Left cardiac atrium (tissue), 4 donors: ENCODE results near the gene ST6GALNAC1. TPM values are rescaled to one million over a fixed set of nuclear protein-coding genes. Genes with fewer than 3 reads are reported as not detected.

Source experiments
- ATAC-seq, 2 donors: fragments of 200-7000 bp; cut with Tn5 transposase; one replicate each; pipeline ENCODE4 v1.9.1; 2020; ENCODE audit warnings: mild to moderate bottlenecking in 2 of 2, moderate library complexity in 2 of 2
- DNase-seq: peaks from one replicate; pipeline ENCODE4 v3.0.0-alpha.2; 2020
- intact Hi-C, 2 donors: fragments of 100-400 bp; cut with DNase I; formaldehyde crosslinking; loops; one replicate each; pipeline versions ENCODE4 v1.14.1 to v1.15.1; 2022 to 2023
- long read RNA-seq: library from polyadenylated mRNA; unstranded; transcript quantifications from one replicate; pipeline ENCODE4 v2.0.0, GENCODE V29; 2021
- total RNA-seq, 2 donors: library from RNA; stranded (reverse); fragmentation: NEBNext Ultra II Directional; extraction: Animal tissue kit (Norgen Biotek cat#: 25700); gene quantifications; one replicate each; pipeline ENCODE4 v1.2.1, GENCODE V29; 2021
- donor health status: DM: no; HTN: yes; CAD: no.
- donor health status: DM: no; HTN: yes; CAD: no; lungs with severe emphysema.
- donor health status: DM: yes; HTN: yes; CAD: no.
- donor health status: Dilated cardiomyopathy.

Gene ST6GALNAC1, protein sequence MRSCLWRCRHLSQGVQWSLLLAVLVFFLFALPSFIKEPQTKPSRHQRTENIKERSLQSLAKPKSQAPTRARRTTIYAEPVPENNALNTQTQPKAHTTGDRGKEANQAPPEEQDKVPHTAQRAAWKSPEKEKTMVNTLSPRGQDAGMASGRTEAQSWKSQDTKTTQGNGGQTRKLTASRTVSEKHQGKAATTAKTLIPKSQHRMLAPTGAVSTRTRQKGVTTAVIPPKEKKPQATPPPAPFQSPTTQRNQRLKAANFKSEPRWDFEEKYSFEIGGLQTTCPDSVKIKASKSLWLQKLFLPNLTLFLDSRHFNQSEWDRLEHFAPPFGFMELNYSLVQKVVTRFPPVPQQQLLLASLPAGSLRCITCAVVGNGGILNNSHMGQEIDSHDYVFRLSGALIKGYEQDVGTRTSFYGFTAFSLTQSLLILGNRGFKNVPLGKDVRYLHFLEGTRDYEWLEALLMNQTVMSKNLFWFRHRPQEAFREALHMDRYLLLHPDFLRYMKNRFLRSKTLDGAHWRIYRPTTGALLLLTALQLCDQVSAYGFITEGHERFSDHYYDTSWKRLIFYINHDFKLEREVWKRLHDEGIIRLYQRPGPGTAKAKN
- 1 to 10 TPM; 2.4 TPM for total RNA-seq
- long read RNA-seq, partial matches to known transcripts: 0 of 2 reads
- long read RNA-seq, other reads (novel, unspliced or antisense): 0 of 2 reads

DNA sequence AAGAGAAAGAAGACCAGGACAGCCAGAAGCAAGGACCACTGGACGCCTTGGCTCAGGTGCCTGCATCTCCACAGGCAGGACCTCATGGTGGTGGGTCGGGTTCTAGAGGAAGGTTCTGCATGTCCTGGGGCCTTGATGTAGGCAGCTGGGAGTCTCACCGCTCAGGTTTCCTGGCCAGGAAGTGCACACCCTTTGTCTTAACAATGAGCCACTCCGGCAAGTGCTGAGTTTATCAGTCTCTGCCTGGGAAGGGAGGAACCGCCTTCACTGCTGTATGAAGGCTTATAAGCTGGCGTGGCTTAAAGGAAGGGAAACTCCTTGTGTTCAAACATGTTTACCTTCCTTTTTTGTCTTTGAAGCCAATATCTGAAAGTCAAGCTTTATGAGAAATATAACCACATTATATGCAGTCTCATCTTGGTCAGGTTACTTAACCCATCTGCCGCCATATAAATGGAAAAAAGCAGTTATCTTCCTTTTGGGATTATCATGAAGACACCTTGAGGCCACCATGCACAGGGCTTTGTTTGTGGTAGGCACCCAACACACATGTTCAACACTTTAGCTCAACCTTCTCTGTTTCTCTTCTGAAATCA, at the start of gene ST6GALNAC1:
Gene ST6GALNAC1 (minus strand): TSS at position 205 of the 596 bp plus-strand sequence. CDS start 119 bp downstream, at position 86.
- intact Hi-C loops: no loop called here
- DNase-seq (peak; percentile 56), ATAC-seq (peak in 1 of 2 donors; percentile 83)

DNA sequence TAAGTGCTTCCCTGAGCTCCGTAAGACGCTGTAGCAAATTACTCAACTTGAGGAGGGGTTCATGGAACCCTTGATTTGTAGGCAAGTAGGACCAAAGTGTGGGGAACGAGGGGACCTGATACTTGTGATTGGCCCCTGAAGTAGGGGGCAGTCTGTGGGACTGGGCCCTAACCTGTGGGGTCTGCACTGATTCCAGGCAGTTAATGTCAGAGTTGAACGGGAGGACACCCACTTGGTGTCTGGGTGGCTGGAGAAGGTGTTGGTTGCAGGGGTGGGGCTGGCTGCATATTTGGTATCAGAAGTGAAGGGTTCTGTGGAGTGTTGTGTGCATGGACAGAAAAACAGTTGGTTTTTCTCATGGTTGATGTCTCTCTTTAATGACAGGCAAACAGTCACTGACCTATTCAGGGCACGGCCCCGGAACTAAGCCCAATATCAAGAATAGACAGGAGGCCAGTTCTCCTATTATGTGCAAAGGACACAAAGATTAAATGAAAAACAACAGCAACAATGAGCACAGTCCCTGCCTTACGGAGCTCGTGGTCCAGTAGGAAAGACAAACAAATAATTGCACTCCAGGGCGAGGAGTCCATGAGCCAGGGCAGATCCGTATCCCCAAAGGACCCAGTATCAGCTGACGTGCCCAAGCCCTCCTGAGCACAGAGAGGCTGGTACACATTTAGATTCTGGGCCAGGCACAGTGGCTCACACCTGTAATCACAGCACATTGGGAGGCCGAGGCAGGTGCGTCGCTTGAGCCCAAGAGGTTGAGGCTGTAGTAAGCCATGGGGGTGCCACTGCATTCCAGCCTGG, 48.0 kb upstream of the ST6GALNAC1 start:
- intact Hi-C loops: no loop called here
- no peak for DNase-seq
- ATAC-seq: no peak

DNA sequence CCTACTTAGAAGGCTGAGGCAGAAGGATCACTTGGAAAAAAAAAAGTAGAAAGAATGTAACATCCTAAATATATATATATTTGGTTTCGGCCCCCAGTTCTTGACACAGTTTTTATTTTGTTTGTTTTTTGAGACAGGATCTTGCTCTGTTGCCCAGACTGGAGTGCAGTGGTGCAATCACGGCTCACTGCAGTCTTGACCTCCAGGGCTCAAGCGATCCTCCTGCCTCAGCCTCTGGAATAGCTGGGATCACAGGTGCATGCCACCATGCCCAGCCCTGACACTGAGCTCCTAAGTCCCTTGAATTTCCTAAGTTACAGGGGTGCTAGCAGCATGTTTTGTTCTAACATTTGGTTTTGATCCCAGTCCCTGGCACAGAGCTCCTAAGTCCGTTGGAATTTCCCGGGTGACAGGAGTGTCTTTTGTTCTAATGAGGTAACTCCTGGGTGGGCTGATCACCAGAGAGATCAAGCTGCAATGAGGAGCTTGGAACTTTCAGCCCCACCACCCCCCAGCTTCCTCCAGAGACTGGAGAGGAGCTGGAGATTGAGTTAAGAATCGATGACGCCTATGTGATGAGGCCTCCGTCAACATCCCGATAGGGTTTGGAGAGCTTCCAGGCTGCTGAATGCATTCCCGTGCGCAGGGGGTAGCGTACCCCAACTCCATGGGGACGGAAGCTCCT, 47.2 kb upstream of the ST6GALNAC1 start:
- no peak for ATAC-seq
- intact Hi-C loops: no loop called here
- DNase-seq: no peak

DNA sequence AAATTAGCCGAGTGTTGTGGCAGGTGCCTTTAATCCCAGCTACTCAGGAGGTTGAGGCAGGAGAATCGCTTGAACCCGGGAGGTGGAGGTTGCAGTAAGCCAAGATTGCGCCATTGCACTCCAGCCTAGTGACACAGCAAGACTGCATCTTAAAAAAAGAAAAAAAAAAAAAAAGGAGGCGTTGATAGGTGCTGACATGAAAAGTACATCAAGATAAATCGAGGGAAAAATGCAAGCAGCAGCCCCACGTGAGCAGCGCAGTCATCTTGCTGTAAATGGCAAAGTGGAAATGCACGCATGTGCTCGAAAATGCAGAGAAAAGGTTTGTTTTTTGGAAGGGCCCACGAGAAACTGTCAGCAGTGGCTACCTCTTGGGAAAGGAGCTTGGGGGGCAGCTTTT, 46.3 kb upstream of the ST6GALNAC1 start:
- intact Hi-C loops: no loop called here
- DNase-seq (no peak), ATAC-seq (no peak)

DNA sequence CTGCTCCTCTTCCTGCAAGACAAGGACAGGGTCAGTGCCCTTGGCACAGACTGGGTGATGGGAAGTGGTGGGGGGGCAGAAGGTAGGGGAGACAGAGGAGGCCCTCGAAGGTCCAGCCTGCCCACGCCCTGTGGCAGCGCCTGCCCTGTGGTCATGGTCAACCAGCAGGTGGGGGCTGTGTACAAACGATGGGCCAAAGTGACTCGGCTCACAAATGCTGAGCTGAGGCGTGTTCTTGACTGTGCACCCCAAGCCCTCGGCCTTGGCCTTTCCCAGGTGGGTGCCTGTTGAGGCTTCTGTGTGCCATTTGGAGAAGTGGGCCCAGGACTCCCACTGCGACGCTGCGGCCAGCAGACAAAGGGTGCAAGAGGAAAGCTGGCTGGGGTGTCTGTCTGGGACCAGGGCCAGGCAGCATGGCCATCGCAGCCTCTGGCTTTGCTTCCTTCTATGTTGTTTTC, 44.6 kb upstream of the ST6GALNAC1 start:
- intact Hi-C loops: no loop called here
- DNase-seq (peak; percentile 52), ATAC-seq (peak; percentile 12 to 51)

DNA sequence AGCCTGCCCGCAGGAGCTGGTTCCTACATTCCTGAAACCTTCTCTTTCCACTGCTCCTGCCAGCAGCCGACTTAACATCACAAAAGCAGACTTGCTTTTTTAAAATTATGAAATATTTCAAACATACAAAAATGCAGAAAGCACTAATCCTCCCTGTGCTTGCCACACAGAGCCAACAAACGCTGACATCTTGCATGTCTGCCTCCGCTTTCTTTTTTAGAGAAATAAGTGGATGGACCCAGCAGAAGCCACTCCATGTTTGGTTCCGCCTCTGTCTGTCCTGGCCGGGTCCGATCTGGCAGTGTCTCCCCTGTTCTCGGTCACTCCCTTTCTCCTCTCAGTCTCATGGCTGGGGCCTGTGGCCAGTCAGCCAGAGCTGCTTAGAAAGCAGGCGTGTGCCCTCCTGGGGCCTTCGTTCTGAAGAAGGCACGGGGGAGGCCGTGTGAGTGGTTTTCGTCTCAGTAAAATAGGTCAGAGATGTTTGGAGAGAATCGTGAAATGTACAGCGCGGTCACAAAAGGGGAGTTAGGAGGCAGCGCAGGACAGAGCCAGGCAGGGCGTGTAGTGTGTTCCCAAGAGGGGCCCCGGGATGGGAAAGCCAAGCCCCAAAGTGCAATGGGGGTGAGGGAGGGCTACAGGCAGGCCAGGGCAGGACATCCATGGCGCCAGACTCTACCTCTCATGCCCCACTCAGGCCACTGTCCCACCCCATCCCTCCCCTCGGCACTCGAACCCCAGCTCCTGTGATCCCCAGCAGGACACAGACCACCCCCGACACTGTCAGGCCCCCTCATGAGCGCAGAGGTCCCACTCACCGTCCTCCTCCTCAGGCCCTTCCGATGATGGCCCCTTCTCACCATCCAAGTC, 44.0 kb upstream of the ST6GALNAC1 start:
- ATAC-seq (peak; percentile 50 to 53), DNase-seq (peak; percentile 77)
- intact Hi-C loops: no loop called here

DNA sequence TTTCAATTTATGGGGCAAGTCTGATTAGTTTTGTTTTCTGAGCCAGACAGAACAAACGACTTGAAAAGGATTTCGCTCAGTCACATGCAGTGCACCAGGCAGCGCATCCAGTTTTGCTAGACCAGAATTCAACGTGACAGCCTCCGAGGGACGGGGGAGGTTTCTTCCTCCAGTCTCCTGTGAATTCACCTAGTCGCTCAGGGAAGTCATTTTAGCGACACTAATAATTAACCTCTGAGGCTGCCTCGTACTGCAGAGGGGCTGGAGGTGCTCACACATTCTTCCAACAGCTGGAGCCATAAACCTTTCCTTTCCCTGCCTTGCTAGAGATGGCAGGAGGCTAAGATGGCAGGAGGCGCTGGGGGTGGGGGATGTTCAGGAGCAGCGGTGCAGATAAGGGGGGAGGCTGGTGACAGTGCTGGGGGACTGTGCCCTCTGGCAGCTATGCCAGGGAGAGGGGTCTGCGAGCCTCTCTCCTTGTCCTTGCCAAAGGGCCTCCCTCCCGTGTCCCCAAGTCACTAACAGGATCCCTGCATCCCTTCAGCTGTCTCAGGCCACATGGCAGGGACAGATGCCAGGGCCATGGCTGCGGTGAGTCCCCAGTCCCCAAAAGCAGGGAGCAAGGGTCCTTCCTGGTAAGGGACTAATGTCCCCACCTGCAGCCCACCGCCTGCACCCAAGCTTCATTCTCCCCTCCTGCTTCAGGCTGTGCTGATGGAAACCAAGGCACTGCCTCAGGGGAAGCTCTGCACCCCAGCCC, 43.2 kb upstream of the ST6GALNAC1 start:
- intact Hi-C loops: no loop called here
- ATAC-seq: no peak

DNA sequence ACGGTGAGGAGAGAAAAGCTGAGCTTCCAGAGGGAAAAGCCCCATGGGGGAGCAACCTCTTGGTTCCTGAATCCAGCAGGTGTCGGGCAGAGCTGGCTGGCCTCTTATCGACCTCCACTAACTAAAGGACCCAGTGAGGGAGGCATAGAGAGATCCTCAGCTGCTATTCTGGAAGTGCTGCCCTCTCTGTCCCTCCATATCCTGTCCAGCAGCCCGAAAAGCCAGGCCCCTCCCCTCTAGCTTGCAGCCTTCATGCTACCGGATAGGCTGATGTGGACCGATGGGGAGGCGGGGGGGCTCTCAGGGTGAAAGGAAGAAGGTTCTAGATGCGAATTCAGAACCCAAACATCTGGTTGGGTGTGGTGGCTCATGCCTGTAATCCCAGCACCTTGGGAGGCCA, 42.3 kb upstream of the ST6GALNAC1 start:
- intact Hi-C loops: no loop called here
- no peak for DNase-seq
- ATAC-seq: peak in 1 of 2 donors; percentile 3

More for the DNA sequence above, 43.2 kb upstream of the ST6GALNAC1 start:
- DNase-seq: no peak

DNA sequence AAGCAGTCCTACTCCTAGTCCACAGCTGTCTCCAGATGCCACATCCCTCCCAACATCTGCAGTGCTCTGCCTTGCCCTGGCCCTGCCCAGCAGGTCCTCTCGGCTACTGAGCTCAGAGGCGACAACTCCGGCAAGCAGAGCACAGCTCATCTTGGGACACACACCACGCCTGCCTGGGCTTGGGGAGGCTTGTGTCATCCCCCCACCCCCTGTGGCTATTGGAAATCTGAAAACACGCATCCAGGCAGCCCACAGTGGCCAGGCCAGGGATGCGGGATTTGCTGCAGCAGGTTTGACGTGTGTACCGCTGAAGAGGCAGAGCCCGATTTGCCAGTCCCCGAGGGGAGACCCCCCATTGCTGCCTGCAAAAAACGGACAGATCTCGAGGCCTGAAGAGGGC, 41.8 kb upstream of the ST6GALNAC1 start:
- ATAC-seq (no peak), DNase-seq (no peak)
- intact Hi-C loops: no loop called here

DNA sequence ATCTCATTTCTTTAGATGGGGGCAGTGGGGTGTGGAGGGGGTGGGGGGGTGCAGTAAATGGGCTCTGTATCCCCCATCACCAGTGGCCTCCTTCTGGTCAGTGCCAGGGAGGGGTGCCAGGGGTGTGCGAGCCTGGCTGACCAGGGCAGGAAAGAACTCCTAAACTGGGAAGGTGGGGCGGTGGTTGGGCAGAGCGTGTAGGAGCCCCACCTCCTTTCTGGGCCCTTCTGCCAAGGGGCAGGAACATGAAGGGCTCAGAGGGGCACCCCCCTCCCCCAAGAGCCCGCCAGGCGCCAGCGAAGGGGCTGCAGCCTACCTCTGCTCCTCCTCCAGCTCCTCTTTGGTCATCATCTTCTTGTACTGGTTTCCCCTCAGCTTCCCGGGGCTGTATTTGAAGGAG, 41.2 kb upstream of the ST6GALNAC1 start:
- intact Hi-C loops: loop anchor here in 1 of 2 donors (5.0 kb wide), 1 partner anchor 33 kb away; no protein-coding TSS in a partner anchor
- ATAC-seq (no peak), DNase-seq (no peak)

DNA sequence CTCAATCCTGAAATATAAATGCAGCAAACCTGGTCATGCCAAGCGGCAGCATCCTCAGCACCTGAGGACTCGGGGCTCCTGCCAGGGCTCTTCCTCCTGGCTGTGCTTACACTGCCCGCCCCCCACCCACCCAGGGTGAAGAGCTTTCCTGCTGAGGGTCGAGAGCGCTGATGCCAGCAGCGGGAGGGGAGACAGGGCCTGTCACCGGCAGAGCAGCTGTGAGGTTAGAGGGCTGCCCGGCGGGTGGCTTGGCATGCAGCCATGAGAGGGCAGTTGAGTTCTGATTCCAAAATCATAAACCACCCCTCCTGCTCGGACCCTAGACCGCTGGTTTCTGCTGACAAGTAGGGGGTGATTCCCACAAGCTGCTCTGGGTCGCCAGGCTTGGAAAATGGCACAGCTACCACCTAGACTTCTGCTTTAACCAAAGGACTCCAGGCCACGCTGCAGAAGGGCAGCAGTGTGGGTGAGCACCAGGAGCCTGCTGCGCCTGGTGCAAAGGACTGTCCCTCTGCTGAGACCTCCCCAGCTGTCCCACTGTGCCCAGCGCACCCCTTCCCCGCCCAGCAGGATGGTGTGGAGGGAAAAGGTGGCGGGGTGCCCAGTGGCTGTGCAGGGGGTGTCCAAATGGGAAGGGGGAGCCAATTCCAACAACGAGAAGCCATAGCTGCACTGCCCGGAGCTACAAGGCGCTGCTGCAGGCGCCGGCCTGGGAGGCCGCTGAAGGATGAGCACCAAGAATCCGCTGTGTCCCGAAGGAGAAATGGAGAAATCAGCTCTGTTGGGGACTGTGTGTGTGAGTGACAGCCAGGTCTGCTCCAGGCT, 40.6 kb upstream of the ST6GALNAC1 start:
- ATAC-seq: no peak
- no peak for DNase-seq
- intact Hi-C loops: loop anchor here in 1 of 2 donors (5.0 kb wide), 1 partner anchor 33 kb away; no protein-coding TSS in a partner anchor

DNA sequence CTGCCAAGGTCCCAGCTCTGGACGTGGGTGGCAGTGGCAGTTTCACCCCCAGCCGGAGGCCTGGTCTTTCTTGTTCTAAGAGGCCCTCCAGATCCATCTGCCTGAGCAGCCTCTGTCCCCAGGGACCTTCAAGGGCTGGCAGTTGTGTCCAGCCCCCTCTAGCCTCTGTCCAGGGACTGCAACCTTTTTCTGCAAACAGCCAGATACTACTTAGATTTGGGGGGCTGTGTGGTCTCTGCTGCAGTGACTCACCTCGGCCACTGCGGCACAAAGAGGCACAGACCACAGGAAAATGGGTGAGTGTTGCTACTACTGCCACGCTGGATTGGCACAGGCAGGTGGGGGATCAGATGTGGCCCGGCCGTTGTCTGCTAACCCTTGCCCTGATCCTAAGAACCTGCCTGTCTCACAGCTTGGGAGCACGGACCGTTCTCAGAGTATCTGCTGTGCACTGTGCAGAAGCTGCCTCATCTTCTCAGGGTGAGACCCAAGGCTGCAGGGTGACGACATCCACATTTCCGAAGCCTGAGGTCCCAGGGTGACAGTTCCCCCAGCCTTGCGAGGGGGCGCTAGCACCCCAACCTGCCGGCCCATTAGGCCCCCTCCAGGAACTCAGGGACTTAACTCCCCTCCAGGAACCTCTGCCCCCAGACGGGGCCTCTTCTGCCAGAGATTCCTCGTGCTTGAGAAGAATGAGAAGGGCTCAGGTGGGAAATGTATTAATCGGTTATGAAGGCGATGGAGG, 39.6 kb upstream of the ST6GALNAC1 start:
- no peak for DNase-seq
- ATAC-seq: no peak
- intact Hi-C loops: loop anchor here in 1 of 2 donors (5.0 kb wide), 1 partner anchor 34 kb away; no protein-coding TSS in a partner anchor

DNA sequence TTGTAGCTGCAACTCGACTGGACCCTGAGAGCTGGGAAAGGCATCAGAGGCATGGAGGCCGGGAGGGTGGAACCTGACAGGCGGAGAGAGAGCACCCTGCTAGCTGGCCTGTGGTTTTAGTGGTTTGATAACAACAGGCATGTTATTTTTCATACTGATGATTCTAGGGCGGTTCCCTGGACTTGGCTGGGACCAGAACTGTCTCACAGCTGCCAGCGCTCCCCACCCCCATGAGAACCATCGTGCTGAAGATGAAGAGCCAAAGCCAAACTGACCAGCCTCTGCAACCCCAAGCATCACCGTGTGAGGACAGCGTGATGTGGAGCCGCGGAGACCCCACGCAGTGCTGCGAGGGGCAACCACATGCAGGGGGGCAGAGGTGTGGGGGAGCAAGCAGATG, 38.7 kb upstream of the ST6GALNAC1 start:
- DNase-seq (peak; percentile 69), ATAC-seq (peak; percentile 58 to 77)

DNA sequence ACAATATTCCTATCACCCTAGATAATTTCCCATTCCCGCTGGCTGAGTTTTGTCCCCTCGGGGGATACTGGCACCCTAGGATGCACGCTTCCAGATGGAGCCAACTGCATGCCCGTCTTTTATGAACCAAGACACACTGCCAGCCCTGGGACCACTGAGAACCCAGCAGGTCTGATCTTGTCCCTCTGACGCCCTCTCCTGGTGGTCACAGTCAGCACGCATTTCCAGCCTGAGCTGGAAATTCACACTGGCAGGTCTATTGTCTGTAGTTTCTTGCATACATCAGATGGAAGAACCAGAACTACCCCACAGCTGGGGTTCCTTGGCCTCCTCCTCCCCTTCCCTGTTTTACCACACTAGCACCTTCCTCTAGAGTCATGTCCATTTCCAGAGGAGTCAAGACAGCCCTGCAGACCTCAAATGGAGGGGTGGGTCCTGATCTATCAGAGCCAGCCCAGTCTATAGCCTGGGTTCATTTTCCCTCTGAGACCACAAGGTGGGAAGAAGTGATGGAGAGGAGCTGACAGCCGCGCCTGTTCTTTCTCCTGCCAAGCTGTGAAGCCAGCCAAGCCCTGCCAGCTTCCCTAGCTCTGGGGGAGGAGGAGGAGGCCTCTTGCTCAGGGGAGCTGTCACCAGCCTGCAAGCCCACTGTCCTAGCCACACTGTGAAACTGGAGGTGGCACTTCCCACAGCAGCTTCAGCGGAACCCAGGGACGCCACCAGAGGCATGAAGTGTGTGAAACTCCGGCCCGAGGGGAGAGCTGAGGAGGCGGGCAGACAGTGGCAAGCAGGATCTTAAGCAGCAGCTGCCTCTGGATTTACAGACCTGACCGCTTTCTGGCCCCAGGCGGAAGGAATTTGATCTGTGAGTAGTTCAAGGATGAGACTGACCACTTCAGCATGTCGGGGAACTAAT, 37.9 kb upstream of the ST6GALNAC1 start:
- ATAC-seq: peak; percentile 59
- DNase-seq: peak; percentile 80
- intact Hi-C loops: loop anchor here in 1 of 2 donors (5.0 kb wide), 1 partner anchor 36 kb away; no protein-coding TSS in a partner anchor

More for the DNA sequence above, 38.7 kb upstream of the ST6GALNAC1 start:
- intact Hi-C loops: loop anchor here in 1 of 2 donors (5.0 kb wide), 1 partner anchor 35 kb away; no protein-coding TSS in a partner anchor
